Activated CD8-positive, alpha-beta T cell treated with anti-CD3 and anti-CD28 coated beads for 36 hours (primary cell): Measurements from ENCODE around the gene RNF38. TPM values are rescaled to one million over a fixed set of nuclear protein-coding genes. Genes with fewer than 3 reads are reported as not detected.

Experiments
- ATAC-seq: fragments of 200-7000 bp; cut with Tn5 transposase; one replicate; pipeline ENCODE4 v1.10.0; 2021; ENCODE audit warnings: mild to moderate bottlenecking, moderate library complexity
- CTCF ChIA-PET: fragments of 350-600 bp; sonication (Branson Sonifier 250); formaldehyde crosslinking; loops from one replicate; lab custom pipeline; 2021; ENCODE audit warnings: antibody characterized with exemption; lab: Charles Lee
- POLR2A ChIA-PET: fragments of 350-600 bp; sonication (Branson Sonifier 250); formaldehyde crosslinking; loops from one replicate; lab custom pipeline; 2021; ENCODE audit warnings: antibody characterized with exemption; lab: Charles Lee
- DNase-seq: peaks from one replicate; pipeline ENCODE4 v3.0.0-alpha.2; 2020
- H3K27ac Mint-ChIP-seq: one replicate; pipeline ENCODE4 v1.8.0; 2021; ENCODE audit warnings: mild to moderate bottlenecking, mixed read lengths
- H3K27me3 Mint-ChIP-seq: one replicate; pipeline ENCODE4 v1.8.0; 2021; ENCODE audit warnings: mixed read lengths
- H3K36me3 Mint-ChIP-seq: one replicate; pipeline ENCODE4 v1.8.0; 2021; ENCODE audit warnings: low read depth, mixed read lengths
- H3K4me1 Mint-ChIP-seq: one replicate; pipeline ENCODE4 v1.8.0; 2021; ENCODE audit warnings: low read depth, mixed read lengths
- H3K4me3 Mint-ChIP-seq: one replicate; pipeline ENCODE4 v1.8.0; 2021; ENCODE audit warnings: mild to moderate bottlenecking, moderate library complexity, mixed read lengths
- H3K9me3 Mint-ChIP-seq: one replicate; pipeline ENCODE4 v1.8.0; 2021; ENCODE audit warnings: mixed read lengths
- intact Hi-C: fragments of 100-400 bp; cut with micrococcal nuclease; formaldehyde crosslinking; loops from one replicate; pipeline ENCODE4 v1.10.0; 2022
- total RNA-seq, 2 experiments: library from RNA; stranded (reverse); gene quantifications; one replicate each; pipeline ENCODE4 v1.2.3, GENCODE V29; 2021
- TF ChIP-seq, protein P1 (sequence below): fragments of 200-600 bp; IDR thresholded peaks from one replicate; pipeline ENCODE4 v1.8.0; 2022; ENCODE audit warnings: antibody characterized with exemption, mild to moderate bottlenecking

The RNF38 gene
- total RNA-seq, 2 experiments from 2014 or later: 33.7 to 36.4 TPM

- TF ChIP-seq, protein P1, sequence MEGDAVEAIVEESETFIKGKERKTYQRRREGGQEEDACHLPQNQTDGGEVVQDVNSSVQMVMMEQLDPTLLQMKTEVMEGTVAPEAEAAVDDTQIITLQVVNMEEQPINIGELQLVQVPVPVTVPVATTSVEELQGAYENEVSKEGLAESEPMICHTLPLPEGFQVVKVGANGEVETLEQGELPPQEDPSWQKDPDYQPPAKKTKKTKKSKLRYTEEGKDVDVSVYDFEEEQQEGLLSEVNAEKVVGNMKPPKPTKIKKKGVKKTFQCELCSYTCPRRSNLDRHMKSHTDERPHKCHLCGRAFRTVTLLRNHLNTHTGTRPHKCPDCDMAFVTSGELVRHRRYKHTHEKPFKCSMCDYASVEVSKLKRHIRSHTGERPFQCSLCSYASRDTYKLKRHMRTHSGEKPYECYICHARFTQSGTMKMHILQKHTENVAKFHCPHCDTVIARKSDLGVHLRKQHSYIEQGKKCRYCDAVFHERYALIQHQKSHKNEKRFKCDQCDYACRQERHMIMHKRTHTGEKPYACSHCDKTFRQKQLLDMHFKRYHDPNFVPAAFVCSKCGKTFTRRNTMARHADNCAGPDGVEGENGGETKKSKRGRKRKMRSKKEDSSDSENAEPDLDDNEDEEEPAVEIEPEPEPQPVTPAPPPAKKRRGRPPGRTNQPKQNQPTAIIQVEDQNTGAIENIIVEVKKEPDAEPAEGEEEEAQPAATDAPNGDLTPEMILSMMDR: no peak
- Mint-ChIP-seq H3K27me3 (no peaks in the 10 kb centered on the region), H3K4me1 (peaks cover 2% of the 10 kb centered on the region), H3K4me3 (no peak overlapping the region), H3K36me3 (no peaks in the 10 kb centered on the region), H3K27ac (no peak overlapping the region), H3K9me3 (no peaks in the 10 kb centered on the region)
- DNase-seq (no peak), ATAC-seq (no peak)
- CTCF ChIA-PET: no interaction called here
- POLR2A ChIA-PET: no interaction called here
- intact Hi-C loops: no loop called here
These were observed 106.9 kb downstream of the RNF38 start for GRCh38 chr9:36293171-36293570.

GRCh38 chr9:36292641-36293040 is 107.4 kb downstream of the RNF38 start:
- Mint-ChIP-seq H3K4me3 (no peak overlapping the region), H3K27me3 (no peaks in the 10 kb centered on the region), H3K9me3 (no peaks in the 10 kb centered on the region), H3K27ac (no peak overlapping the region), H3K36me3 (no peaks in the 10 kb centered on the region), H3K4me1 (peaks cover 6% of the 10 kb centered on the region)
- no peak for DNase-seq
- no peak for ATAC-seq
- ChIA-PET POLR2A (no interaction called here), CTCF (no interaction called here)
- TF ChIP-seq, protein P1: no peak
- intact Hi-C loops: no loop called here

DNA sequence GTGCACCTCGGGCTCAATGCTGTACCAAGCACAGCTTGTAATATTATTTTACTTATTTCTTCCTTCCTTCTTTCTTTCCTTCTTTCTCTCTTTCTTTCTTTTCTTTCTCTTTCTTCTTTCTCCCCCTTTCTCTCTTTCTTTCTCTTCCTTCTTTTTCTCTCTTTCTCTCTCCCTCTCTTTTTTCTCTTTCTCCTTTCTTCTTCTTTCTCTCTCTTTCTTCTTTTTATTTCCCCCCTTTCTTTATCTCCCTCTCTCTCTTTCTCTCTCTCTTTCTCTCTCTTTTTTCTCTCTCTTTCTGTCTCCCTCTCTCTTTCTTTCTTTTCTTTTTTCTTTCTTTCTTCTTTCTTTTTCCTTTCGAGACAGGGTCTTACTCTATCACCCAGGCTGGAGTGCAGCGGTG is 109.1 kb downstream of the RNF38 start:
- Mint-ChIP-seq H3K27me3 (no peaks in the 10 kb centered on the region), H3K4me1 (peaks cover 6% of the 10 kb centered on the region), H3K4me3 (no peak overlapping the region), H3K27ac (no peak overlapping the region), H3K36me3 (no peaks in the 10 kb centered on the region), H3K9me3 (no peaks in the 10 kb centered on the region)
- POLR2A ChIA-PET: interaction anchor here (0.7 kb wide), 1 partner anchor 150 kb away, joined by 3 read pairs; no protein-coding TSS in a partner anchor
- intact Hi-C loops: no loop called here
- TF ChIP-seq, protein P1: peak; percentile 16
- no peak for DNase-seq
- CTCF ChIA-PET: interaction anchor here (1.5 kb wide), 1 partner anchor 37 kb away, joined by 5 read pairs; no protein-coding TSS in a partner anchor
- ATAC-seq: no peak

DNA sequence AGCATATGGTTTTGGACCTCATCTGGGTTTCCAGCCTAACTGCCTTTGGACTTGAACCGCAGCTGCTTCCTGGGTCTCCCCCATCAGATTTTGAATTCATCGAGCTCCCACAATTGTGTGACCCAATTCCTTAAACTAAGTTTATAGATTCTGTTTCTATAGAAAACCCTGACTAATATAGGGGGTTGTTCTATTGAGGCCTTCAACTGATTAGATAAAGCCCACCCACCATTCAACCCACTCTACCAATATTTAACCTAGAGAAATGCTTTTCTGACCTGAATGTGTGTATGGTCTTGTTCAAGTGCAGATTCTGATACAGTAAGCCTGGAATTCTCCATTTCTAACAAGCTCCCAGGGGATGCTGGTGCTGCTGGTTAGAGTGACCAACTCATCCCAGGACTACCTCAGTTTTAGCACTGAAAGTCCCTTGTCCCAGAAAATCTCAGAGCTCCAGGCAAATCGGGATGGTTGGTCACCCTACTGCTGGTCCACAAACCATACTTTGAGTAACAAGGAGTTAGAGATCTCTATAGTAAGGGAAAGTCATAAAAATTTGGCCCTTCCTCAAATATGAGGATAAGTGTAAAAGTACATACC is 110.1 kb downstream of the RNF38 start:
- TF ChIP-seq, protein P1: no peak
- no peak overlapping the region for H3K27ac Mint-ChIP-seq
- no peak overlapping the region for H3K4me3 Mint-ChIP-seq
- H3K9me3 Mint-ChIP-seq: no peaks in the 10 kb centered on the region
- CTCF ChIA-PET: interaction anchor here (1.5 kb wide), 1 partner anchor 38 kb away, joined by 5 read pairs; no protein-coding TSS in a partner anchor
- DNase-seq (no peak), ATAC-seq (no peak)
- intact Hi-C loops: no loop called here
- POLR2A ChIA-PET: no interaction called here
- H3K36me3 Mint-ChIP-seq: no peaks in the 10 kb centered on the region
- peaks cover 6% of the 10 kb centered on the region for H3K4me1 Mint-ChIP-seq
- H3K27me3 Mint-ChIP-seq: no peaks in the 10 kb centered on the region

DNA sequence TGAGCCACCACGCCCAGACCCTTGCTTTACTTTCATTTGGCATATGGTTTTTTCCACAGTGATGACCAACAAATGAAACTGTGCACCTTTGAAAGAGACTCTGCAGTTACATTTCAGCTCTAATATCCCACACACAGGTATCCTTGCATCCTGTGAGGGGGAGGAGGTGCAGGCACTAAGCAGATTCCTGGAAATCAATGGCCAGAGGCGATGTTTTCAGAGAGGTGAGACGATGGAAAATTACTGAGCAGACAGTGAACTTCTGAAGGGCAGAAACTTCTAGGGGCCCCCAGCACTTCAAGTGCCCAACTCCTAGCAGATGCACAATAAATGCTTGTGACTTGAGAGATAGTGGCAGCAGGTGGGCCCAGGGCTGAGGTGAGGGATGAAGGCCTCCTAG is 112.0 kb downstream of the RNF38 start:
- DNase-seq (peak; percentile 18), ATAC-seq (peak; percentile 45)
- CTCF ChIA-PET: no interaction called here
- H3K27ac Mint-ChIP-seq: peak overlapping the region; percentile 8
- H3K4me1 Mint-ChIP-seq: peaks cover 6% of the 10 kb centered on the region
- no peaks in the 10 kb centered on the region for H3K27me3 Mint-ChIP-seq
- TF ChIP-seq, protein P1: no peak
- H3K4me3 Mint-ChIP-seq: no peak overlapping the region
- H3K36me3 Mint-ChIP-seq: no peaks in the 10 kb centered on the region
- intact Hi-C loops: no loop called here
- POLR2A ChIA-PET: interaction anchor here (0.6 kb wide), 1 partner anchor 11 kb away, joined by 3 read pairs; no protein-coding TSS in a partner anchor
- H3K9me3 Mint-ChIP-seq: no peaks in the 10 kb centered on the region
